NAMALWA (cell line): ENCODE data around the gene ZDHHC11B.
"Not testable (repeated sequence)": the region's sequence is repeated elsewhere in the genome, so short reads cannot be mapped to it uniquely, and the experiment has no call there.

Experiments
- DNase-seq: peaks from one replicate; pipeline ENCODE4 v3.0.0-alpha.2; 2015; ENCODE audit warnings: low spot score

ZDHHC11B gene

GRCh38 chr5:716740-717139, 67.8 kb downstream of the ZDHHC11B start:
- DNase-seq, result not testable (repeated sequence)

DNA sequence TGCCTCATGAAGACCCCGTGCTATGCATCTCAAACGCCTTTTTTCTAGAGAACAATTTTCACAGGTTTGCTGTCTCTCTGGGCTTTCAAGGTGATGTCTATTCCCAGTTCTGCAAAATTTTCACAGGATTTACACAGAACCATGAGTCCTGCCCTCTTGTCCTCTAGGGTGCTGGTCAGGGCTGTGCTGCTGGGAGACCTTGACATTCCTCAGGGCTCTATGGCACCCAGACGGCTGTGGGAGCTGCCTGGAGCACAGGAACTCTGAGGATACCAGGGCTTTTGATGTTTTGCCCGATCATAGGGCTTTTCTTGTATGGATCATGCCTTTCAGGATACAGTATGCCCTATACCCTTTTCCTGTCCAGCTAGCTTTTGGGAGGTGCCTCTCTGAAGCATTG, 68.9 kb downstream of the ZDHHC11B start:
- DNase-seq, result not testable (repeated sequence)

DNA sequence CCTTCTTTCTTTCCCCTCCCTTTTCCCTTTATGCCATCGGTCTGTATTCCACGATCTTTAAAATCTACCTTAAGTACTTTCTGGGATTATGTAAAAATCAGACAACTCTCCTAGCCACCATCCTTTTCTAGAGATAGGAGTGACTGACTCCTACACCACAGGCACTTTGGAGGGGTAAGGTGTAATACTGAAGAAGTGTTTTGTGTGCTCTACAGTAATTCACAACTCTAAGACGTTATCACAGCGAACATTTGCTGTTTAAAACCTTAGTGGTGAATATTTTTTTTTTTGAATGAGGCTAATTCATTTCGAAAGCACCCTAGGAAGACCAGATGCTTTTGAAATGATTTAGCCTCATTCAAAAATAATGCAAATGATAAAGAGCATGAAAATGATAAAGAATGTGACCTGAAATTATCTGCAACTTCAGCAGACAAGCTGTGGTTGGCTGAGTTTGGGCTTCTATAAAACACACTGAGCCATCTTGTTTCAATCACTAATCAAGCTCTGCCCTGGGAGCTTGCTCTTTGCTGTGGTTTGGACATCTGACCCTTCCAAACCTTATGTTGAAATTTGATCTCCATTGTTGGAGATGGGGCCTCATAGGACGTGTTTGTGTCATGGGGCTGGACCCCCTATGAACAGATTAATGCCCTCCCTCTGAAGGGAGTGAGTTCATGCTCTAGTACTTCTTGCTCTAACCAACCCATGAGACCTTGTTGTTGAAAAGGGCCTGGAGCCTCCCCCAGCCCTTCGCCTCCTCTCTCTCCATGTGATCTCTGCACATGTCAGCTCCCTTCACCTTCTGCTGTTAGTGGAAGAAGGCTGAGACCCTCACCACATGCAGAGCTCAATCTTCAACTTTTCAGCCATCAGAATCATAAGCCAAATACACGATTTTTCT, 70.1 kb downstream of the ZDHHC11B start:
- not testable (repeated sequence) for DNase-seq

DNA sequence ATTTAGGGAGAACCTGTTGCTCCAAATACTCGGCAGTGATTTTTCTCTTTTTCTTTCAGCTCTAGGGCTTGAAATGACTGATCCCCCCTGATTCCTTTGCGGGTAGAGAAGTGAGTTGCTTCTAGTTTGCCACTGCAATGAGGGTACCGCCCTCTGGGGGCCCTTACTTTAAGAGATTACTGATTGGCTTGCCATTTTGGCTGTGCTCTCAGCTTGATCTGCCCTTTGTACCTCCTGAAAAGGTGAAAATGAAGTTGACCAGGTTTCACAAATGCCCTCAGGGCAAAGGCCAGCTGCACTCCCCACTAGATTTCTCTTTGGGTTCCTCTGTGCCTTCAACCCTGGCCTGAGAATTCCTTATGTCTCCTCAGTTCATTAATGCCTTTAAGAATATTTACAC, 70.8 kb downstream of the ZDHHC11B start:
- DNase-seq, result not testable (repeated sequence)

DNA sequence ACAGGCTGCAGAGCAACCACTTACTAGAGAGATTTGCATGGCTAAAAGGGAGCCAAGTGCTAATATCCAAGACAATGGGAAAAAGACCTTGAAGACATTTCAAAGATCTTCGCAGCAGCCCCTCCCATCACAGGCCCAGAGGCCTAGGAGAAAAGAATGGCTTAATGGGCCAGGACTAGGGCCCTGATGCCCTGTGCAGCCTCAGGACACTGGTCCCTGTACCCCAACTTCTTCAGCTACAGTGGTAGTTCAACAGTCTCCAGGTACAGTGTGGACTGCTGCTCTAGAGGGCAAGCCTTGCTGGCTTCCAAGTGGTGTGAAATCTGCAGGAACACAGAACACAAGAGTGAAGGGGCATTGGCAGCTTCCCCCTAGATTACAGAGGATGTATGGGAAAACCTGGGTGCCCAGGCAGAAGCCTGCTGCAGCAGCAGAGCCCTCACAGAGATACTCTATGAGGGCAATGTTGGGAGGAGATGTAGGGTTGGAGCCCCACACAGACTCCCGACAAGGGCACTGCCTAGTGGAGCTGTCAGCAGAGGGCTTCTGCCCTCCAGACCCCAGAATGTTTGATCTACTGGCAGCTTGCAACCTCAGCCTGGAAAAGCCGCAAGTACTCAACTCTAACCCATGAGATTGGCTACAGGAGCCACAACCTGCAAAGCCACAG, 75.5 kb downstream of the ZDHHC11B start:
- DNase-seq, result not testable (repeated sequence)

DNA sequence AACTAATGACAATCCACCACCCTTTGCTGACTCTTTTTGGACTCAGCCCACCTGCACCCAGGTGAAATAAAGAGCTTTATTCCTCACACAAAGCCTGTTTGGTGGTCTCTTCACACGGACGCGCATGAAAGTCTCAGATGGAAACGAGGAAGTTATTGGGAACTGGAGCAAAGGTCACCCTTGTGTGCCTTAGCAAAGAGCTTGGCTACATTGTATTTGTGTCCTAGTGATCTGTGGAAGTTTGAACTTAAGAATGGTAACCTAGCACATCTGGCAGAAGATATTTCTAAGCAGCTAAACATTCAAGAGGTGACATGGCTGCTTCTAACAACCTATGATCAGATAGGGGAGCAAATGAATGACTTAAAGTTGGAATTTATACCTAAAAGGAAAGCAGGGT, 76.2 kb downstream of the ZDHHC11B start:
- DNase-seq, result not testable (repeated sequence)

DNA sequence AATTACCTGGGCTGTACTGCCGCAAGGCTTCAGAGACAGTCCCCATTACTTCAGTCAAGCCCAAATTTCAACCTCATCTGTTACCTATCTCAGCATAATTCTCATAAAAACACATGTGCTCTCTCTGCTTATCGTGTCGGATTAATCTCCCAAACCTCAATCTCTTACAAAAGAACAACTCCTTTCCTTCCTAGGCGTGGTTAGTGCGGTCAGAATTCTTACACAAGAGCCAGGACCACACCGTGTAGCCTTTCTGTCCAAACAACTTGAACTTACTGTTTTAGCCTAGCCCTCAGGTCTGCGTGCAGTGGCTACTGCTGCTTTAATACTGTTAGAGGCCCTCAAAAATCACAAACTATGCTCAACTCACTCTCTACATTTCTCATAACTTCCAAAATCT, 78.4 kb downstream of the ZDHHC11B start:
- not testable (repeated sequence) for DNase-seq

DNA sequence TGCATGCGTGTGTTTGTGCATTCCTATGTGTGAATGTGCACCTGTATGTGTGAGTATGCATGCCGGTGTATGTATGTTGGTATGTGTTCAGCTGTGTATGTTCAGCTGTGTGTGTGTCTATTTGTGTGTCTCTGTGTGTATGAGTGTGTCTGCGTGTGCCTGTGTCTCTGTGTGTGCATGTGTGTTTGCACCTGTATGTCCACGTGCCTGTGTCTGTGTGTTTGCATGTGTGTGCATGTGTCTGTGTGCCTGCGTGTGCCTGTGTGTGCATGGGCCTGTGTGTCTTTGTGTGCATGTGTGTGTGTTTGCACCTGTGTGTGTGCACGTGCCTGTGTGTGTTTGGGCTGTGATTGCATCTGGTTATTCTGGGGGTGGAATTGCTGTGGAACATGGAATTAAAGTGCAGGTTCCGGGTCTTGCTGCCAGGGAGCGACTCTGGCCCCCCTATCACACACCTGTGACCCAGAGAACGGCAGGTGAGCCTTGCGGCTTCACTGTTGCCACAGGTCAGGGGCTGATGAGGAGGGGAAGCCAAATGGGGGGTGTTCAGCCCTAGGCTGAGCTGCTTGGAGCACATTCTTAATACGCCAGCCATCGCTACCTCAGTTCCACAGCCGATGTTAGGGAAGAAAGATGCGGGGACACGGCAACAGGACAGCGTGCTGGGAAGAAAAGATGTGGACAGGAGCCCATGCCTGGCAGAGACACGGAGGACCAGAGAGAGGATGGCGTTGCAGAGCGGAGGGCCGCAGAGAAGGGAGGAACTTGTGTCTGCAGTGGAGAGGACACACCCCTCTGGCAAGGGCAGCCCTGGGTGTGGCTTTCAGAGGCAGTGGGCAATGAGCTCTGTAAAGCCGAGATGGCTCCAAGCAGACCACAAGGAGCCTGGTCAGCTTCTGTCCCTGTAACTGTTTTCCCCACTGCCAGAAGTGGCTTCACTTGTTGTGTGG, 87.5 kb downstream of the ZDHHC11B start:
- not testable (repeated sequence) for DNase-seq

DNA sequence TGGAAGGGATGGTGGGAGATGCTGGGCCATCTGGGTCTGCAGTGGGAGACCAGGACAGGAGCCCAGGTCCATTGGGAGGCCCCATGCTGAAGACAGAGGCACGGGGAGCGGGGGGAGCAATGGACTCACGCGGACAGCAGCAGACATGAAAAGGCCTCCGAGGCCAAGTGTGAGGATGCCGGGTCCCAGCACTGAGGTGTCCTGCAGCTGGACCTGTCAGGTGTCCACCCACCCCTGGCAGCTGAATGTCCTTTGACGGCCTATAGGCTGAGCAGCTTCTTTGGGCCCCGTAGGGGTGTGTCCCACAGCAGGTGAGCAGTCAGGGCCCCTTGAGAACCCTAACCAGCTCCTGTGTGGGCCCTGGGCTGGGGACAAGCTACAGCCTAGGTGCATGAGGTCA, 88.3 kb downstream of the ZDHHC11B start:
- DNase-seq, result not testable (repeated sequence)

DNA sequence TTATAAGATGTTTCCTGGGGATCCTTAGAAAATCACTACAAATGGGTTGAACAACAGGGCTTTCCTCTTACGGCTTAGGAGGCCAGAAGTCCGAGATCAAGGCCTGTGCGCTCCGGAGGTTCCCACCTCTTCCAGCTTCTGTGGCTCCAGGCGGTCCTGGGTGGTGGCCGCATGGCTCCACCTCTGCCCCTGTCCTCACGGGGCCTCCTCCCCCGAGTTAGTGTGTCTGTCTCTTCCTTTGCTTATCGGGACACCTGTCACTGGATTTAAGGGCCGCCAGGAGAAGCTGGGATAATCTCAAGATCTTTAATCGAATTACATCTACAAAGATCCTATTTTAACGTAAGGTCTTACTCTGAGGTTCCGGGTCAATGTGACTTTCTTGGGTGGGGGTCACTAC, 89.1 kb downstream of the ZDHHC11B start:
- DNase-seq, result not testable (repeated sequence)

DNA sequence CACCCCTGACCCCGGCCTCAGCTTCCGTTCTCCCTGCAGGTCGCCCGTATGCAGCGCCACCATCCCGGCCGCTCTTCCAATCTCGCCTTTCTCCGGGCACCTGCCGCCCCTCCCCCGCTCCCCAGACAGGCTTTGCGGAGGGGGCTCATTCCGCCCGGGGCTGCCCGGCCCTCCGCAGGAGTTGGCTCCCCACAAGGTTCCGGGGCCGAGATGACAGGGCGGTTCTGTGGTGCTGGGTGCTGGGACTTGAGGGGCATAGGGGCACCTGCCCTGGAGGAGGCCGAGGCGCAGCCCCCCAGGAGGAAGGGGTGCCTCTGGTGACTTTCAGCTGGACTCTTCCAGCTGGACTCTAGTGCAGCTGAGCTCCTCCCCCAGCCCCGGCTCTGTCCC, 90.5 kb downstream of the ZDHHC11B start:
- DNase-seq, result not testable (repeated sequence)

- not testable (repeated sequence) for DNase-seq
Measured at GRCh38 chr5:693271-694041, 91.1 kb downstream of the ZDHHC11B start, which contains the start of gene TPPP. Gene TPPP (minus strand): TSS chr5:693352. CDS start chr5:678060, 15,292 bp downstream.

DNA sequence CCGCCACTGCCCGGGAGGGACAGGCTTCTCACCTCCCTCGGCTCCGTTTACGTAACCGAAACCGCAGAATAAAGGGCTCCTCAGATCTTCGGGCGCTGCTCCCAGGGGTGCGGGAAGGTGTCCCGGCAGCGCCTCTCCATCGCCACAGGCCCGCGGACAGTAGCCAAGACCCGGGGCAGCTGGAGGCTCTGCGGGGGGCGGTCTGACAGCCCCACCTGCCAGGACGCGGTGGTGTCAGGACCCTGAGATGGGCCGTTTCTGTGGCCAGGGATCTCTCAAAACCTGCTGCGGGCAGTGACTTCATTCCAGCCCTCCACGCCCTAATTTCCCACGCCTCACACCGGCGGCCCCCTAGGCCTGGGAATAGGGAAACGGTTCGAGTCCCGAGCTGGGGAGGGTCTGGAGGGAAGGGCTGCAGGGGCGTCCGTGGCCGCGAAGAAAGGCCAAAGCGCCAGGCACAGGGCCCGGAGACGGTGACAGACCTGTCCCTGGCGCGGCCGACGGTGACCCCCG, 91.9 kb downstream of the ZDHHC11B start:
- not testable (repeated sequence) for DNase-seq

DNA sequence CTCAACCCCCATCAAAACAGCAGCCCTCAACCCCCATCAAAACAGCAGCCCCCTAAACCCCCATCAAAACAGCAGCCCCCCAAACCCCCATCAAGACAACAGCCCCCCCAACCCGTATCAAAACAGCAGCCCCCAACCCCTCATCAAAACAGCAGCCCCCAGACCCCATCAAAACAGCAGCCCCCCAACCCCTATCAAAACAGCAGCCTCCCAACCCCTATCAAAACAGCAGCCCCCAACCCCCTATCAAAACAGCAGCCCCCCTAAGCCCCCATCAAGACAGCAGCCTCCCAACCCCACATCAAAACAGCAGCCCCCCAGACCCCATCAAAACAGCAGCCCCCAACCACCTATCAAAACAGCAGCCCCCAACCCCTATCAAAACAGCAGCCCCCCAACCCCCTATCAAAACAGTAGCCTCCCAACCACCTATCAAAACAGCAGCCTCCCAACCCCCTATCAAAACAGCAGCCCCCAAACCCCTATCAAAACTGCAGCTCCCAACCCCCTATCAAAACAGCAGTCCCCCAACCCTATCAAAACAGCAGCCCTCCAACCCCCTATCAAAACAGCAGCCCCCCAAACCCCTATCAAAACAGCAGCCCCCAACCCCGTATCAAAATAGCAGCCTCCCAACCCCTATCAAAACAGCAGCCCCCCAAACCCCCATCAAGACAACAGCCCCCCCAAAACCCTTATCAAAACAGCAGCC, 92.6 kb downstream of the ZDHHC11B start:
- no peak for DNase-seq

GRCh38 chr5:691049-691448, 93.5 kb downstream of the ZDHHC11B start:
- DNase-seq, result not testable (repeated sequence)

GRCh38 chr5:690293-690692, 94.2 kb downstream of the ZDHHC11B start:
- not testable (repeated sequence) for DNase-seq

- not testable (repeated sequence) for DNase-seq
Measured at GRCh38 chr5:688348-689010, 96.0 kb downstream of the ZDHHC11B start.

GRCh38 chr5:686936-687335, 97.6 kb downstream of the ZDHHC11B start:
- not testable (repeated sequence) for DNase-seq

GRCh38 chr5:686172-686523, 98.4 kb downstream of the ZDHHC11B start:
- DNase-seq, result not testable (repeated sequence)
